HEK293 (cell line): ENCODE measurements around the gene PRPF38A.

Experiments
- CTCF ChIA-PET: fragments of 350-600 bp; formaldehyde crosslinking; extraction: SDS; loops from one replicate; lab custom pipeline; 2021; ENCODE audit warnings: antibody characterized with exemption; lab: Yijun Ruan, JAX
- POLR2A ChIA-PET: fragments of 300-600 bp; formaldehyde crosslinking; extraction: SDS; loops from one replicate; lab custom pipeline; 2020; ENCODE audit warnings: antibody characterized with exemption, inconsistent platforms; lab: Yijun Ruan, JAX
- H3K27ac ChIP-seq: fragments of 200-500 bp; sonication (Bioruptor generic); 2 replicates; pipeline ENCODE4 v1.5.1; 2014; ENCODE audit warnings: low read depth, low read length, control low read depth, inconsistent platforms; ENCODE audit errors: extremely low read depth
- H3K36me3 ChIP-seq, 2 experiments: fragments of 200-500 bp in 1 of 2; sonication (Bioruptor generic) in 1 of 2; 1 replicate in 1 of 2; 2 replicates in 1 of 2; pipeline ENCODE4 v1.5.1; 2014 to 2017; ENCODE audit warnings: inconsistent platforms in 2 of 2, low read length in 2 of 2; ENCODE audit not compliant: control insufficient read depth in 2 of 2, insufficient read depth in 1 of 2
- H3K4me1 ChIP-seq: fragments of 200-500 bp; sonication (Bioruptor generic); 2 replicates; pipeline ENCODE4 v1.5.1; 2014; ENCODE audit warnings: mild to moderate bottlenecking, low read length, inconsistent platforms; ENCODE audit not compliant: control insufficient read depth, insufficient read depth
- H3K4me3 ChIP-seq: 2 replicates; pipeline ENCODE4 v1.5.1; 2011; ENCODE audit warnings: low read depth, mild to moderate bottlenecking, control low read depth, low read length, moderate library complexity
- H3K9me3 ChIP-seq: fragments of 200-500 bp; sonication (Bioruptor generic); 2 replicates; pipeline ENCODE4 v1.5.1; 2014; ENCODE audit warnings: low read depth, low read length, inconsistent platforms; ENCODE audit not compliant: control insufficient read depth, insufficient read depth
- BCL11B ChIP-seq: fragments of 450-650 bp; formaldehyde crosslinking; IDR thresholded peaks from 2 replicates; pipeline ENCODE4 v1.5.1; 2016; ENCODE audit warnings: low read depth, missing biosample characterization, missing genetic modification characterization
- GLI4 ChIP-seq: fragments of 450-650 bp; formaldehyde crosslinking; IDR thresholded peaks from 2 replicates; pipeline ENCODE4 v1.5.1; 2016; ENCODE audit warnings: missing biosample characterization, missing genetic modification characterization
- GLIS1 ChIP-seq: fragments of 450-650 bp; formaldehyde crosslinking; IDR thresholded peaks from 2 replicates; pipeline ENCODE4 v1.5.1; 2016; ENCODE audit warnings: missing biosample characterization, missing genetic modification characterization
- KLF7 ChIP-seq: fragments of 450-650 bp; formaldehyde crosslinking; IDR thresholded peaks from 2 replicates; pipeline ENCODE4 v1.5.1; 2016; ENCODE audit warnings: missing biosample characterization, missing genetic modification characterization, borderline replicate concordance
- SCRT1 ChIP-seq: fragments of 450-650 bp; formaldehyde crosslinking; IDR thresholded peaks from 2 replicates; pipeline ENCODE4 v1.5.1; 2016; ENCODE audit warnings: missing biosample characterization, missing genetic modification characterization, borderline replicate concordance
- SCRT2 ChIP-seq: fragments of 450-650 bp; formaldehyde crosslinking; IDR thresholded peaks from 2 replicates; pipeline ENCODE4 v1.5.1; 2016; ENCODE audit warnings: missing biosample characterization, missing genetic modification characterization
- ZNF133 ChIP-seq: fragments of 450-650 bp; formaldehyde crosslinking; IDR thresholded peaks from 2 replicates; pipeline ENCODE4 v1.5.1; 2016; ENCODE audit warnings: missing biosample characterization, missing genetic modification characterization
- ZNF148 ChIP-seq: fragments of 450-650 bp; formaldehyde crosslinking; IDR thresholded peaks from 2 replicates; pipeline ENCODE4 v1.5.0; 2017; ENCODE audit warnings: missing biosample characterization, missing genetic modification characterization, borderline replicate concordance
- ZNF184 ChIP-seq: fragments of 450-650 bp; IDR thresholded peaks from 2 replicates; pipeline ENCODE4 v1.5.1; 2018; ENCODE audit warnings: missing biosample characterization, mild to moderate bottlenecking, missing genetic modification characterization
- ZNF433 ChIP-seq: fragments of 450-650 bp; formaldehyde crosslinking; IDR thresholded peaks from 2 replicates; pipeline ENCODE4 v1.5.1; 2016; ENCODE audit warnings: missing biosample characterization, missing genetic modification characterization, low read depth
- ZNF549 ChIP-seq: fragments of 450-650 bp; IDR thresholded peaks from 2 replicates; pipeline ENCODE4 v1.5.1; 2018; ENCODE audit warnings: missing biosample characterization, missing genetic modification characterization, mild to moderate bottlenecking, inconsistent platforms, moderate library complexity
- ZSCAN23 ChIP-seq: fragments of 450-650 bp; formaldehyde crosslinking; IDR thresholded peaks from 2 replicates; pipeline ENCODE4 v1.5.1; 2016; ENCODE audit warnings: missing biosample characterization, missing genetic modification characterization
- TF ChIP-seq, protein P1 (sequence below): fragments of 450-650 bp; IDR thresholded peaks from 2 replicates; pipeline ENCODE4 v1.5.1; 2018; ENCODE audit warnings: missing biosample characterization, missing genetic modification characterization
- TF ChIP-seq, protein P2 (sequence below): fragments of 450-650 bp; formaldehyde crosslinking; IDR thresholded peaks from 2 replicates; pipeline ENCODE4 v1.5.1; 2016; ENCODE audit warnings: missing biosample characterization, missing genetic modification characterization

Gene PRPF38A

GRCh38 chr1:52356818-52357355, 47.5 kb upstream of the PRPF38A start:
- H3K27ac ChIP-seq = no peak overlapping the region
- no peak for TF ChIP-seq KLF7 (tag by site-specific recombination)
- TF ChIP-seq, protein P1, sequence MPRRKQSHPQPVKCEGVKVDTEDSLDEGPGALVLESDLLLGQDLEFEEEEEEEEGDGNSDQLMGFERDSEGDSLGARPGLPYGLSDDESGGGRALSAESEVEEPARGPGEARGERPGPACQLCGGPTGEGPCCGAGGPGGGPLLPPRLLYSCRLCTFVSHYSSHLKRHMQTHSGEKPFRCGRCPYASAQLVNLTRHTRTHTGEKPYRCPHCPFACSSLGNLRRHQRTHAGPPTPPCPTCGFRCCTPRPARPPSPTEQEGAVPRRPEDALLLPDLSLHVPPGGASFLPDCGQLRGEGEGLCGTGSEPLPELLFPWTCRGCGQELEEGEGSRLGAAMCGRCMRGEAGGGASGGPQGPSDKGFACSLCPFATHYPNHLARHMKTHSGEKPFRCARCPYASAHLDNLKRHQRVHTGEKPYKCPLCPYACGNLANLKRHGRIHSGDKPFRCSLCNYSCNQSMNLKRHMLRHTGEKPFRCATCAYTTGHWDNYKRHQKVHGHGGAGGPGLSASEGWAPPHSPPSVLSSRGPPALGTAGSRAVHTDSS = peak; percentile 56
- H3K9me3 ChIP-seq = no peaks in the 10 kb centered on the region
- POLR2A ChIA-PET = interaction anchor here (1.0 to 1.6 kb wide), 2 partner anchors 8 to 9 kb away, joined by 3 to 4 read pairs; partner anchors contain the start of gene CC2D1B
- peaks cover 17 to 99% of the 10 kb centered on the region in 2 experiments; a peak in 2 of 3 replicates for H3K36me3 ChIP-seq
- no peak overlapping the region for H3K4me3 ChIP-seq
- no peaks in the 10 kb centered on the region for H3K4me1 ChIP-seq
- CTCF ChIA-PET = no interaction called here

DNA sequence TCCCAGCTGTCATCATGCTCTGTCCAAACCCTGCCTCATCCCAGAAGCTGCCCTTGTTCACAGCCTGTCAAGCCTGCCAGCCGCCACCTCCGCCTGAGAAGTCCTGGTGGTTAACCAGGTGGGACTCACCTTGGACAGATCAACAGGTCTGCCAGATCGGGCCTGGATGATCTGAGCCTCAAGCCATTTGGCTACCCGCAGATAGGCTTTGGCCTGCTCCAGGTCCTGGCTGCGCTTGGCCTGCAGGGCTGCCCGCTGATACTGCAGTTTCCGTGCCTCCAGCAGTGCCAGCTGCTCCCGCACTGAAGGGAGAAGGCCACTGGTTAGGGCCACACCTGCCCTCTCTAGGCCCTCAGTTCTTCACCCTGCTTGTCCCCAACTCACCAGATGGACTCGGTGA, 47.0 kb upstream of the PRPF38A start:
- ChIA-PET POLR2A (interaction anchor here (1.6 kb wide), 1 partner anchor 9 kb away, joined by 4 read pairs; no protein-coding TSS in a partner anchor), CTCF (no interaction called here)
- no peaks in the 10 kb centered on the region for H3K9me3 ChIP-seq
- no peak overlapping the region for H3K4me3 ChIP-seq
- no peak overlapping the region for H3K27ac ChIP-seq
- TF ChIP-seq SCRT1 (tag by site-specific recombination) (peak; percentile 17; the same call in 1 of the 2 replicates), GLI4 (tag by site-specific recombination) (no peak), BCL11B (tag by site-specific recombination) (no peak), ZNF133 (tag by site-specific recombination) (no peak), SCRT2 (tag by site-specific recombination) (peak; percentile 81)
- H3K36me3 ChIP-seq = peaks cover 17 to 100% of the 10 kb centered on the region in 2 experiments; a peak in 2 of 3 replicates
- no peaks in the 10 kb centered on the region for H3K4me1 ChIP-seq

DNA sequence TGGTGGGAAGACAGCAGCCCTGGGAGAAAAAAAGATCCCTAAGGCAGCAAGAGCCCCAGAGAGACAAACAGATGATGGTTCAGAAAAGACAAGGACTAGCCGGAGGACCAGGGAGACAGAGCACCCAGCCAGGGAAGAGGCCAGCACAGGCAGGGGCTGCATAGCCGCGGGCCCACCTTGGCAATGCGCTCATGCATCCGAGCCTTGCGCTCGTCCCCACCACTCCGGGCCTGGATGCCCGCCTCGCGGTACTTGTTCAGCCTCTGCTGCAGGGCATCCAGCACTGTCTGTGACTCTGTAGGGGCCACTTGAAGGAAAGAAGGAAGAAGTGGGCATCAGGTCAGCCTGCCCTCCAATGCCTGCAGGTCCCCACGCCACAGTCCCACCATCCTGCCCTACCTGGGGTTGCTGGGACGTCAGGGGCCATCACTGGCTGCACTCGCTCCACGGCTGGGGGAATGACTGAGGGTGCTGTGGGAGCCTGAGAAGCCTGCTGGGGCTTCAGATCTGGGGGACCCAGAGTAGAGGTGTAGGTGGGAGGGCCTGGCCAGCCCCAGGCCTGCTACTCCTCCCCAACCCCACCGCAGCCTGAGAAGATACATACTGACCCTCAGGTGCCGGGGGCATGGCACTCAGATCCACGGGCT, 45.4 kb upstream of the PRPF38A start:
- no peak overlapping the region for H3K27ac ChIP-seq
- no peak for TF ChIP-seq ZNF184
- TF ChIP-seq, all 188 proteins: peak for 0
- Histone ChIP-seq H3K36me3 (peaks cover 10 to 98% of the 10 kb centered on the region in 2 experiments), H3K9me3 (no peaks in the 10 kb centered on the region), H3K4me1 (no peaks in the 10 kb centered on the region), H3K4me3 (no peak overlapping the region)
- ChIA-PET CTCF (no interaction called here), POLR2A (interaction anchor here (0.6 kb wide), 1 partner anchor 95 kb away, joined by 6 read pairs; no protein-coding TSS in a partner anchor)

DNA sequence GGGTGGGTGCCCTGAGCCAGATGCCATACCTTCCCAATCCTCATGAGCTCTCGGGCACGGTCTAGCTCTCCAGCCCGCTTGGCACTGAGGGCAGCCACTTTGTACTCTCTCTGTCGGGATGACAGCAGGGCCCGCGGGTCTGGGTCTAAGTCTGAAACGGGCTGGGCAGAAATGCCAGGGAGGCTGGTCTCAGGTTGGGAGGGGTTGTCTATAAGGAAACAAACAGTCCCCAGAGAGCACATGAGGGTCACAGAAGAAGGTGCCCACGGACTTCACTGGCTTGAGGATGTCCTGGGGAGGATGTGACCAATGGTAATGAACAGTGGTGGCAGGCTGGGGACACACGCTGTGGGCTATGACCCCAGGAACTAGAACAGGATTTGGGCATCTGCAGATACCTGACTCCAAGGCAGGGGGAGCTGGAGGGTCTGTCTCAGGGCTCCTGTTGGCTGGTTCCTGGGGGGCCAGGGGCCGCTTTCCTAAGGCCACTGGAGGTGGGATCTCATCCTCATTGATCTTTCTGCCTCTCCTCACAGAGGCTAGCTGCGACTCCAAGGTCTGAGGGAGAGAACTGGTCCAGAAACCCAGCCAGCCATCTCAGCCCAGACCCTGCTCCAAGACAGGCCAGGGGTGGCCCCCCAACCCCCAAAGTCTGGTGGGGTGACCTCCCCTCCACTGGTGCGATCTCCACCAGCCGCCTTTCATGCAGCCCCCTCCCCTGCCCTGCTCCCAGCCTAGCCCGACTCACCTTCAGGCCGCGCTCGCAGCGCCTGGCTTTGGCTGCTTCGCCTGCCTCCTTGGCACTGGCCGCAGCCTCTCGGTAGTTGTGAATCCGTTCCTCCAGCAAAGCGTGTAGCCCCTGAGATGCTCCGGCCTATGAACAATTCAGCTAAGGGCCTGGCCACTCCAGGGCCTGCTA, 44.5 kb upstream of the PRPF38A start:
- H3K4me3 ChIP-seq = no peak overlapping the region
- no peak overlapping the region for H3K27ac ChIP-seq
- ChIA-PET POLR2A (interaction anchor here (0.6 kb wide), 1 partner anchor 96 kb away, joined by 6 read pairs; no protein-coding TSS in a partner anchor), CTCF (no interaction called here)
- peaks cover 10 to 95% of the 10 kb centered on the region in 2 experiments for H3K36me3 ChIP-seq
- TF ChIP-seq ZNF148 (no peak), GLIS1 (tag by site-specific recombination) (no peak), ZNF433 (tag by site-specific recombination) (no peak), ZNF549 (tag by site-specific recombination) (no peak), ZSCAN23 (no peak)
- TF ChIP-seq, protein P2, sequence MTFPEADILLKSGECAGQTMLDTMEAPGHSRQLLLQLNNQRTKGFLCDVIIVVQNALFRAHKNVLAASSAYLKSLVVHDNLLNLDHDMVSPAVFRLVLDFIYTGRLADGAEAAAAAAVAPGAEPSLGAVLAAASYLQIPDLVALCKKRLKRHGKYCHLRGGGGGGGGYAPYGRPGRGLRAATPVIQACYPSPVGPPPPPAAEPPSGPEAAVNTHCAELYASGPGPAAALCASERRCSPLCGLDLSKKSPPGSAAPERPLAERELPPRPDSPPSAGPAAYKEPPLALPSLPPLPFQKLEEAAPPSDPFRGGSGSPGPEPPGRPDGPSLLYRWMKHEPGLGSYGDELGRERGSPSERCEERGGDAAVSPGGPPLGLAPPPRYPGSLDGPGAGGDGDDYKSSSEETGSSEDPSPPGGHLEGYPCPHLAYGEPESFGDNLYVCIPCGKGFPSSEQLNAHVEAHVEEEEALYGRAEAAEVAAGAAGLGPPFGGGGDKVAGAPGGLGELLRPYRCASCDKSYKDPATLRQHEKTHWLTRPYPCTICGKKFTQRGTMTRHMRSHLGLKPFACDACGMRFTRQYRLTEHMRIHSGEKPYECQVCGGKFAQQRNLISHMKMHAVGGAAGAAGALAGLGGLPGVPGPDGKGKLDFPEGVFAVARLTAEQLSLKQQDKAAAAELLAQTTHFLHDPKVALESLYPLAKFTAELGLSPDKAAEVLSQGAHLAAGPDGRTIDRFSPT (tag by site-specific recombination) = no peak
- H3K9me3 ChIP-seq = no peaks in the 10 kb centered on the region
- H3K4me1 ChIP-seq = peaks cover 3% of the 10 kb centered on the region; the same call in 1 of the 2 replicates
